CD14-positive monocyte (primary cell): ENCODE data around the gene SH3BP4. TPM values are rescaled to one million over a fixed set of nuclear protein-coding genes. Genes with fewer than 3 reads are reported as not detected.

Experiments used
- DNase-seq, 3 donors: peaks; one replicate each; pipeline ENCODE4 v3.0.0-alpha.2; 2011 to 2022
- H2AFZ ChIP-seq: 2 replicates; pipeline ENCODE4 v1.6.0; 2012; ENCODE audit warnings: mild to moderate bottlenecking, low read depth, low read length, inconsistent platforms; ENCODE audit not compliant: insufficient read depth, poor library complexity, severe bottlenecking
- H3K27ac ChIP-seq, 2 donors: 1 replicate in 1 of 2; 2 replicates in 1 of 2; pipeline ENCODE4 v1.5.1; 2012 to 2013; ENCODE audit warnings: low read length in 2 of 2, control low read depth in 1 of 2, inconsistent platforms in 1 of 2, low read depth in 1 of 2, mild to moderate bottlenecking in 1 of 2
- H3K27me3 ChIP-seq, 2 donors: one replicate each; pipeline versions ENCODE4 v1.6.0 to v1.6.1; 2011 to 2013; ENCODE audit warnings: low read length in 2 of 2; ENCODE audit not compliant: control insufficient read depth in 2 of 2, insufficient read depth in 2 of 2
- H3K36me3 ChIP-seq, 2 donors: replicated peaks in 1 of 2; 1 replicate in 1 of 2; 2 replicates in 1 of 2; pipeline versions ENCODE4 v1.5.1 to v1.6.1; 2012 to 2013; ENCODE audit warnings: low read length in 2 of 2, control low read depth in 1 of 2, inconsistent platforms in 1 of 2, mild to moderate bottlenecking in 1 of 2; ENCODE audit not compliant: insufficient read depth in 2 of 2, control insufficient read depth in 1 of 2
- H3K4me1 ChIP-seq, 2 donors: 1 replicate in 1 of 2; 2 replicates in 1 of 2; pipeline versions ENCODE4 v1.5.1 to v1.6.1; 2012 to 2013; ENCODE audit warnings: low read length in 2 of 2, control low read depth in 1 of 2, inconsistent platforms in 1 of 2, mild to moderate bottlenecking in 1 of 2, moderate library complexity in 1 of 2; ENCODE audit not compliant: insufficient read depth in 2 of 2, control insufficient read depth in 1 of 2
- H3K4me2 ChIP-seq: replicated peaks from 2 replicates; pipeline ENCODE3; 2012; ENCODE audit warnings: low read length, moderate library complexity, mild to moderate bottlenecking; ENCODE audit not compliant: poor library complexity, severe bottlenecking; ENCODE audit errors: extremely low read depth
- H3K4me3 ChIP-seq, 3 experiments: fragments of 200-600 bp in 1 of 3; sonication (generic) in 1 of 3; replicated peaks in 1 of 3; 1 replicate in 2 of 3; 2 replicates in 1 of 3; pipeline ENCODE4 v1.5.1; 2011 to 2013; ENCODE audit warnings: low read length in 3 of 3, mild to moderate bottlenecking in 3 of 3, control low read depth in 2 of 3, low read depth in 2 of 3, inconsistent platforms in 1 of 3, moderate library complexity in 1 of 3
- H3K79me2 ChIP-seq: 2 replicates; pipeline ENCODE4 v1.6.0; 2012; ENCODE audit warnings: mild to moderate bottlenecking, control low read depth, inconsistent platforms, low read length, moderate library complexity; ENCODE audit not compliant: insufficient read depth
- H3K9ac ChIP-seq: 2 replicates; pipeline ENCODE4 v1.6.0; 2017; ENCODE audit warnings: low read length, mild to moderate bottlenecking; ENCODE audit not compliant: insufficient read depth, poor library complexity, severe bottlenecking
- H3K9me3 ChIP-seq, 2 donors: replicated peaks in 1 of 2; 1 replicate in 1 of 2; 2 replicates in 1 of 2; pipeline versions ENCODE4 v1.5.1 to v1.6.1; 2012 to 2013; ENCODE audit warnings: low read length in 2 of 2, control low read depth in 1 of 2; ENCODE audit not compliant: control insufficient read depth in 1 of 2, insufficient read depth in 1 of 2
- H4K20me1 ChIP-seq: 2 replicates; pipeline ENCODE4 v1.6.0; 2012; ENCODE audit warnings: mild to moderate bottlenecking, low read length, control low read depth, moderate library complexity; ENCODE audit not compliant: insufficient read depth
- H3K27ac Mint-ChIP-seq, 7 donors: one replicate each; pipeline ENCODE4 v1.8.0; 2020; ENCODE audit warnings: mild to moderate bottlenecking in 7 of 7, mixed read lengths in 7 of 7, moderate library complexity in 6 of 7, inconsistent platforms in 2 of 7
- H3K27me3 Mint-ChIP-seq, 3 donors: one replicate each; pipeline ENCODE4 v1.8.0; 2021 to 2022; ENCODE audit warnings: low read depth in 3 of 3, mild to moderate bottlenecking in 3 of 3, mixed read lengths in 3 of 3, moderate library complexity in 3 of 3, inconsistent platforms in 1 of 3
- H3K36me3 Mint-ChIP-seq, 2 donors: one replicate each; pipeline ENCODE4 v1.8.0; 2020; ENCODE audit warnings: mixed read lengths in 2 of 2, inconsistent platforms in 1 of 2, mild to moderate bottlenecking in 1 of 2
- H3K4me1 Mint-ChIP-seq: one replicate; pipeline ENCODE4 v1.8.0; 2020; ENCODE audit warnings: mild to moderate bottlenecking, mixed read lengths
- H3K4me3 Mint-ChIP-seq, 2 donors: one replicate each; pipeline ENCODE4 v1.8.0; 2020; ENCODE audit warnings: mild to moderate bottlenecking in 2 of 2, mixed read lengths in 2 of 2, moderate library complexity in 1 of 2
- H3K9me3 Mint-ChIP-seq, 7 donors: one replicate each; pipeline ENCODE4 v1.8.0; 2020 to 2022; ENCODE audit warnings: mixed read lengths in 7 of 7, mild to moderate bottlenecking in 6 of 7, moderate library complexity in 6 of 7, inconsistent platforms in 2 of 7
- CTCF ChIP-seq: fragments of 200-600 bp; IDR thresholded peaks from one replicate; pipeline ENCODE4 v1.8.0; 2022; ENCODE audit warnings: antibody characterized with exemption, mild to moderate bottlenecking
- WGBS: methylation state at CpG from one replicate; pipeline ENCODE4 v1.1.5; 2013; ENCODE audit warnings: missing lambda C conversion rate; ENCODE audit not compliant: insufficient coverage; 5-methylcytosine and 5-hydroxymethylcytosine counted together
- intact Hi-C, 2 donors: fragments of 100-400 bp; cut with micrococcal nuclease; formaldehyde crosslinking; loops; one replicate each; pipeline versions ENCODE4 v1.15.0 to v1.15.1; 2023
- polyA plus RNA-seq, 3 donors: library from polyadenylated mRNA; depleted of rRNA in 1 of 3; unstranded in 2 of 3; stranded (reverse) in 1 of 3; fragments of 300-500 nt in 2 of 3; fragments of >200 nt in 1 of 3; fragmentation: Illumina TruSeq in 2 of 3; gene quantifications; 1 replicate in 2 of 3; 2 replicates in 1 of 3; pipeline ENCODE4 v1.2.3, GENCODE V29; 2012 to 2021

Gene SH3BP4
- polyA plus RNA-seq, 3 donors: 0.66 to 1.6 (median 1.3) TPM

- DNase-seq: no peak
- Histone ChIP-seq H4K20me1 (no peaks in the 10 kb centered on the region), H3K4me1 (peaks cover 3 to 4% of the 10 kb centered on the region in 2 donors), H3K9ac (no peak overlapping the region), H3K79me2 (no peaks in the 10 kb centered on the region), H3K4me3 (no peak overlapping the region), H3K27ac (no peak overlapping the region), H3K9me3 (no peaks in the 10 kb centered on the region), H3K36me3 (no peaks in the 10 kb centered on the region), H3K27me3 (no peaks in the 10 kb centered on the region), H2AFZ (no peak overlapping the region), H3K4me2 (no peak overlapping the region)
- peaks cover 8% of the 10 kb centered on the region for H3K4me1 Mint-ChIP-seq
- no peaks in the 10 kb centered on the region for H3K36me3 Mint-ChIP-seq
- no peak for TF ChIP-seq CTCF
- WGBS: 66% methylated on average over 14 of the region's 18 CpGs
- peaks cover 4 to 15% (median 4%) of the 10 kb centered on the region in 3 donors for H3K27me3 Mint-ChIP-seq
- H3K9me3 Mint-ChIP-seq: peaks cover 0 to 4% (median 0%) of the 10 kb centered on the region in 7 donors
- no peak overlapping the region for H3K27ac Mint-ChIP-seq
- H3K4me3 Mint-ChIP-seq: no peak overlapping the region
- intact Hi-C loops: no loop called here
Measured at GRCh38 chr2:234964631-234965461, 13.0 kb downstream of the SH3BP4 start.

- Mint-ChIP-seq H3K4me3 (no peak overlapping the region), H3K9me3 (peaks cover 0 to 6% (median 0%) of the 10 kb centered on the region in 7 donors), H3K27me3 (peaks cover 3 to 15% (median 5%) of the 10 kb centered on the region in 3 donors), H3K36me3 (no peaks in the 10 kb centered on the region), H3K4me1 (peaks cover 8% of the 10 kb centered on the region), H3K27ac (no peak overlapping the region)
- Histone ChIP-seq H3K9me3 (no peaks in the 10 kb centered on the region), H3K27ac (no peak overlapping the region), H4K20me1 (no peaks in the 10 kb centered on the region), H3K79me2 (no peaks in the 10 kb centered on the region), H3K27me3 (no peaks in the 10 kb centered on the region), H3K36me3 (no peaks in the 10 kb centered on the region), H3K4me2 (no peak overlapping the region), H3K4me1 (peaks cover 3 to 4% of the 10 kb centered on the region in 2 donors), H3K4me3 (no peak overlapping the region), H3K9ac (no peak overlapping the region), H2AFZ (no peak overlapping the region)
- no peak for DNase-seq
- 74% methylated on average over 3 of the region's 6 CpGs for WGBS
- intact Hi-C loops: no loop called here
- no peak for TF ChIP-seq CTCF
Measured at GRCh38 chr2:234966340-234966739, 14.5 kb downstream of the SH3BP4 start.
